PFSK-1 (cell line): ENCODE data around the gene GHR.

ENCODE experiments used
- POLR2AphosphoS5 ChIP-seq: IDR thresholded peaks from 2 replicates; pipeline ENCODE4 v1.6.1; 2012; ENCODE audit warnings: low read depth, mild to moderate bottlenecking, control low read depth, low read length, moderate library complexity
- TAF1 ChIP-seq: IDR thresholded peaks from 2 replicates; pipeline ENCODE4 v1.6.1; 2012; ENCODE audit warnings: low read length, control low read depth, borderline replicate concordance; ENCODE audit not compliant: insufficient read depth

DNA sequence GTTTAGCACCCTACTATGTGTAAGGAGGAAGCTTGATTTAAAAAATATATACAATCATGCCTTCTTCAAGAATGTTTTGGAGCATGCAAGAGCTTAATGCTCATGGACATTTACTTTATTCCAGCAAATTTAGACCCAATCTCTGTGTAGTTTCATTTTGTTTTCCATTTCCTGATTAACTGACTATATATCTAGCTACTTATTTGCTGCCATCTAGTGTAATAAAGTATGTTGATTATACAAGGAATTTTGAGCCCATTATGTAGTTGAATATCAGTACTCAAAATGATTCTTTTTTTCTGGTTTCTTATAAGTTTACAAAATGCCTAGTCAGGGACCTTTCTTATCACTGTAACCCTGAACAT is 233.4 kb downstream of the GHR start:
- TF ChIP-seq POLR2AphosphoS5 (no peak), TAF1 (no peak)
